HCT116 (cell line): Measurements from ENCODE around the gene GPX1. TPM values are rescaled to one million over a fixed set of nuclear protein-coding genes. Genes with fewer than 3 reads are reported as not detected.
"Not testable (repeated sequence)": the region's sequence is repeated elsewhere in the genome, so short reads cannot be mapped to it uniquely, and the experiment has no call there.

Source experiments
- ATAC-seq: fragments of 200-7000 bp; cut with Tn5 transposase; 2 replicates; pipeline ENCODE4 v1.9.1; 2020; ENCODE audit warnings: mild to moderate bottlenecking, moderate library complexity
- BruUV-seq: library from RNA; stranded (reverse); fragments of 400-500 nt; replicated peaks from 2 replicates; lab custom pipeline; 2021; lab: Mats Ljungman, UMichigan
- CTCF ChIA-PET: fragments of 300-600 bp; sonication (Branson Sonifier 250); formaldehyde crosslinking; loops from one replicate; lab custom pipeline; 2021; ENCODE audit warnings: antibody characterized with exemption; lab: Charles Lee
- POLR2A ChIA-PET: fragments of 300-600, 350-600 bp; sonication (Branson Sonifier 250); formaldehyde crosslinking; loops from one replicate; lab custom pipeline; 2021; ENCODE audit warnings: antibody characterized with exemption; lab: Charles Lee
- RAD21 ChIA-PET, 2 experiments: fragments of 300-600 bp; sonication (Branson Sonifier 250); formaldehyde crosslinking; loops; one replicate each; lab custom pipeline; 2023; ENCODE audit warnings: low total read pairs in 2 of 2; ENCODE audit not compliant: uncharacterized antibody in 2 of 2, unreplicated experiment in 2 of 2, low non-redundant PET in 1 of 2; lab: Charles Lee
- DNase-seq: peaks from one replicate; pipeline ENCODE4 v3.0.0-alpha.2; 2010; ENCODE audit warnings: low read depth, low spot score
- H2AFZ ChIP-seq: fragments of 200-600 bp; shearing (Covaris generic), sonication (generic); 2 replicates; pipeline ENCODE4 v1.6.1; 2017; ENCODE audit warnings: low read depth, mixed run types, mixed read lengths, antibody characterized with exemption, low read length; ENCODE audit not compliant: poor library complexity, severe bottlenecking
- H3K27ac ChIP-seq: 2 replicates; pipeline ENCODE4 v1.5.1; 2012; ENCODE audit warnings: low read depth, low read length
- H3K27me3 ChIP-seq: fragments of 200-600 bp; sonication (generic); 2 replicates; pipeline ENCODE4 v1.6.1; 2016; ENCODE audit warnings: mixed run types, low read length, mixed read lengths; ENCODE audit not compliant: insufficient read depth
- H3K36me3 ChIP-seq, 2 experiments: fragments of 200-500 bp in 1 of 2; fragments of 200-600 bp in 1 of 2; sonication (Bioruptor generic) in 1 of 2; sonication (generic) in 1 of 2; 2 replicates each; pipeline versions ENCODE4 v1.5.1 to v1.6.1; 2014 to 2016; ENCODE audit warnings: low read length in 2 of 2, inconsistent platforms in 1 of 2, mixed read lengths in 1 of 2, mixed run types in 1 of 2; ENCODE audit not compliant: insufficient read depth in 2 of 2, control insufficient read depth in 1 of 2
- H3K4me1 ChIP-seq, 2 experiments: fragments of 200-600 bp in 1 of 2; sonication (generic) in 1 of 2; 2 replicates each; pipeline versions ENCODE4 v1.5.1 to v1.6.1; 2012 to 2017; ENCODE audit warnings: low read length in 2 of 2, inconsistent platforms in 1 of 2, mild to moderate bottlenecking in 1 of 2, mixed read lengths in 1 of 2, mixed run types in 1 of 2, moderate library complexity in 1 of 2; ENCODE audit not compliant: insufficient read depth in 2 of 2, control insufficient read depth in 1 of 2
- H3K4me2 ChIP-seq: fragments of 200-600 bp; sonication (generic); 2 replicates; pipeline ENCODE4 v1.6.1; 2017; ENCODE audit warnings: mixed run types, low read length, mixed read lengths
- H3K4me3 ChIP-seq, 2 experiments: fragments of 200-600 bp in 1 of 2; sonication (generic) in 1 of 2; replicated peaks in 1 of 2; 2 replicates each; pipeline ENCODE4 v1.5.1; 2011 to 2016; ENCODE audit warnings: low read length in 2 of 2, control low read depth in 1 of 2, low read depth in 1 of 2, mild to moderate bottlenecking in 1 of 2, mixed read lengths in 1 of 2, mixed run types in 1 of 2
- H3K79me2 ChIP-seq: fragments of 200-600 bp; sonication (generic); 2 replicates; pipeline ENCODE4 v1.6.1; 2017; ENCODE audit warnings: mild to moderate bottlenecking, mixed run types, low read length, moderate library complexity, mixed read lengths; ENCODE audit not compliant: insufficient read depth
- H3K9ac ChIP-seq: fragments of 200-600 bp; sonication (generic); 2 replicates; pipeline ENCODE4 v1.6.1; 2016; ENCODE audit warnings: low read length, mixed read lengths
- H3K9me2 ChIP-seq: fragments of 200-600 bp; sonication (generic), shearing (Covaris generic); 2 replicates; pipeline ENCODE4 v1.6.1; 2017; ENCODE audit warnings: mixed run types, mild to moderate bottlenecking, moderate library complexity; ENCODE audit not compliant: insufficient read depth
- H3K9me3 ChIP-seq, 2 experiments: fragments of 200-500 bp in 1 of 2; fragments of 200-600 bp in 1 of 2; sonication (Bioruptor generic) in 1 of 2; sonication (generic) in 1 of 2; 2 replicates each; pipeline ENCODE4 v1.6.1; 2014 to 2017; ENCODE audit warnings: low read length in 2 of 2, mixed read lengths in 2 of 2, inconsistent platforms in 1 of 2, low read depth in 1 of 2, mild to moderate bottlenecking in 1 of 2, mixed run types in 1 of 2, moderate library complexity in 1 of 2; ENCODE audit not compliant: control insufficient read depth in 1 of 2, insufficient read depth in 1 of 2
- H4K20me1 ChIP-seq: fragments of 200-600 bp; sonication (generic), shearing (Covaris generic); 2 replicates; pipeline ENCODE4 v1.6.1; 2017; ENCODE audit warnings: mixed run types, mild to moderate bottlenecking, moderate library complexity; ENCODE audit not compliant: insufficient read depth
- EGR1 ChIP-seq: IDR thresholded peaks from 2 replicates; pipeline ENCODE4 v1.6.1; 2012; ENCODE audit warnings: low read depth
- EZH2 ChIP-seq: fragments of 200-600 bp; sonication (generic); IDR thresholded peaks from 2 replicates; pipeline ENCODE4 v1.6.1; 2017; ENCODE audit warnings: antibody characterized with exemption, mixed run types
- MAX ChIP-seq: IDR thresholded peaks from 2 replicates; pipeline ENCODE4 v1.6.1; 2012
- intact Hi-C: fragments of 100-400 bp; cut with micrococcal nuclease; formaldehyde crosslinking; loops from 2 replicates; pipeline ENCODE4 v1.10.0; 2022
- total RNA-seq: library from RNA; stranded (reverse); gene quantifications from one replicate; pipeline ENCODE4 v1.2.1, GENCODE V29; 2021; ENCODE audit not compliant: unreplicated experiment
- TF ChIP-seq, protein P1 (sequence below), 3 experiments: fragments of 200-600 bp in 1 of 3; sonication (generic) in 1 of 3; IDR thresholded peaks in 2 of 3; conservative IDR thresholded peaks in 1 of 3; 2 replicates each; pipeline ENCODE4 v1.5.1; 2012 to 2017; ENCODE audit warnings: low read depth in 2 of 3, low read length in 2 of 3, antibody characterized with exemption in 1 of 3, borderline replicate concordance in 1 of 3, control low read depth in 1 of 3, mild to moderate bottlenecking in 1 of 3, mixed read lengths in 1 of 3, mixed run types in 1 of 3, moderate library complexity in 1 of 3; ENCODE audit not compliant: insufficient read depth in 1 of 3

GPX1 gene
- total RNA-seq, 1 experiment from 2014 or later: 330 TPM

DNA sequence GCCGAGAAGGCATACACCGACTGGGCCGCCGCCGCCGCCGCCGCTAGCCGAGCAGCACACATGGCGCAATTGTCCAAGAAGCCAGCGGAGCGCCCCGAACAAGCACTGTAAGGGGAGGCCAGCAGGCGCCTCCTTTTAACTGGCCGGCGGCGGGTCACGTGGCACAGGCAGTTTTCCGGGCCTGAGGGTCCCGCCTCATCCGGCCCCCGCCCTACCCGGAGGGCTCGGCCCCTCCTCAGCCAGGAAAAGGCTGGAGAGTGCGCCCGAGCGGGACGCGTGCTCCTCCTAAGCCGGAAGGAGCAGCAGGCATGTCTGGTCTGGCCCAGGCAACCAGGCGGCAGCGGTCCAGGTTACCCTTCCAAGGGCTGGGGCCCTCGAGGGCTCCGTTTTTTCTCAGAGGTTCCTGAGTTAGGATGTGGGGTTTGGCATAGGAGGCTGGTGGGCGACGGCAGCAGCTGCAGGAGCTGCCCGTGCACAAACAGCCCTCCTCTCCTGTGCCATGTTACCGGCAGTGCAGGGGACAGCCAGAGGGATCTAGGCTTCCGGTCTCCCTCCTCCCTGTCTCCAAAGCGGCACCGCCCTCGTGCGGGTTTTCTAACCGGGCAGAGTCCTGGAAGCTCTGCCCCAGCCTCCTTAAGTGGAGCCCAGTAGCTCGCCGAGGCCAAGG is at the start of gene GPX1 (continued):
- TF ChIP-seq, protein P1, sequence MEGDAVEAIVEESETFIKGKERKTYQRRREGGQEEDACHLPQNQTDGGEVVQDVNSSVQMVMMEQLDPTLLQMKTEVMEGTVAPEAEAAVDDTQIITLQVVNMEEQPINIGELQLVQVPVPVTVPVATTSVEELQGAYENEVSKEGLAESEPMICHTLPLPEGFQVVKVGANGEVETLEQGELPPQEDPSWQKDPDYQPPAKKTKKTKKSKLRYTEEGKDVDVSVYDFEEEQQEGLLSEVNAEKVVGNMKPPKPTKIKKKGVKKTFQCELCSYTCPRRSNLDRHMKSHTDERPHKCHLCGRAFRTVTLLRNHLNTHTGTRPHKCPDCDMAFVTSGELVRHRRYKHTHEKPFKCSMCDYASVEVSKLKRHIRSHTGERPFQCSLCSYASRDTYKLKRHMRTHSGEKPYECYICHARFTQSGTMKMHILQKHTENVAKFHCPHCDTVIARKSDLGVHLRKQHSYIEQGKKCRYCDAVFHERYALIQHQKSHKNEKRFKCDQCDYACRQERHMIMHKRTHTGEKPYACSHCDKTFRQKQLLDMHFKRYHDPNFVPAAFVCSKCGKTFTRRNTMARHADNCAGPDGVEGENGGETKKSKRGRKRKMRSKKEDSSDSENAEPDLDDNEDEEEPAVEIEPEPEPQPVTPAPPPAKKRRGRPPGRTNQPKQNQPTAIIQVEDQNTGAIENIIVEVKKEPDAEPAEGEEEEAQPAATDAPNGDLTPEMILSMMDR (IDR thresholded peaks at IDR 0.05 in 2 of 3, conservative IDR thresholded peaks at IDR 0.05 in 1 of 3; ENCODE audit: borderline replicate concordance in 1 of 3, insufficient read depth in 1 of 3, low read depth in 2 of 3, low read length in 2 of 3): no peak
- TF ChIP-seq EZH2: no peak
- peak; percentile 98 for TF ChIP-seq MAX

GRCh38 chr3:49406571-49407565 is 48.7 kb upstream of the GPX1 start:
- no peaks in the 10 kb centered on the region for H3K9me3 ChIP-seq
- DNase-seq (no peak), ATAC-seq (no peak)
- no peak overlapping the region for H3K4me3 ChIP-seq
- BruUV-seq: no TSS peak
- POLR2A ChIA-PET: no interaction called here
- H4K20me1 ChIP-seq: peaks cover 49% of the 10 kb centered on the region; the same call in 1 of the 2 replicates
- H3K9ac ChIP-seq: no peak overlapping the region
- H3K36me3 ChIP-seq: no peaks in the 10 kb centered on the region; a peak in 1 of 4 replicates
- RAD21 ChIA-PET: no interaction called here
- H3K4me1 ChIP-seq: peaks cover 30 to 45% of the 10 kb centered on the region in 2 experiments; a peak in 3 of 4 replicates
- H2AFZ ChIP-seq: no peak overlapping the region
- H3K27me3 ChIP-seq: no peaks in the 10 kb centered on the region
- intact Hi-C loops: no loop called here
- H3K27ac ChIP-seq: no peak overlapping the region
- H3K79me2 ChIP-seq: peaks cover 100% of the 10 kb centered on the region
- no peak overlapping the region for H3K4me2 ChIP-seq
- CTCF ChIA-PET: no interaction called here
- no peak for TF ChIP-seq EGR1
- H3K9me2 ChIP-seq: no peaks in the 10 kb centered on the region

GRCh38 chr3:49405570-49405969 is 47.4 kb upstream of the GPX1 start:
- H3K27ac ChIP-seq, BruUV-seq, H3K9ac ChIP-seq, H3K9me2 ChIP-seq, DNase-seq, H3K4me2 ChIP-seq, CTCF ChIA-PET, H3K9me3 ChIP-seq, H3K36me3 ChIP-seq, H3K4me3 ChIP-seq, ATAC-seq, POLR2A ChIA-PET, H2AFZ ChIP-seq, H3K27me3 ChIP-seq, intact Hi-C loops: not testable (repeated sequence)
- H3K79me2 ChIP-seq: peaks cover 100% of the 10 kb centered on the region
- H3K4me1 ChIP-seq: peaks cover 30 to 41% of the 10 kb centered on the region in 2 experiments; a peak in 3 of 4 replicates
- RAD21 ChIA-PET: interaction anchor here in 1 of 2 experiments (0.6 kb wide), 1 partner anchor 44 kb away, joined by 6 read pairs; no protein-coding TSS in a partner anchor
- H4K20me1 ChIP-seq: peaks cover 54% of the 10 kb centered on the region; the same call in 1 of the 2 replicates
